Measurements from ENCODE around the gene PCYOX1L. TPM values are rescaled to one million over a fixed set of nuclear protein-coding genes. Genes with fewer than 3 reads are reported as not detected.

PCYOX1L gene
- total RNA-seq, 3 donors from 2014 or later: 3.1 to 5.9 (median 4.2) TPM

- Histone ChIP-seq H3K36me3 (ENCODE audit: low read depth) (no peaks in the 10 kb centered on the region), H3K9me3 (no peaks in the 10 kb centered on the region), H3K4me1 (ENCODE audit: low read depth) (peaks cover 5% of the 10 kb centered on the region), H3K4me3 (no peak overlapping the region)
- DNase-seq (no peak), ATAC-seq (no peak)
- no peak for TF ChIP-seq CTCF (IDR thresholded peaks at IDR 0.05)
- intact Hi-C loops (cut with DNase I, micrococcal nuclease): no loop called here
Observed at GRCh38 chr5:149372076-149372795, 14.4 kb downstream of the PCYOX1L start.

DNA sequence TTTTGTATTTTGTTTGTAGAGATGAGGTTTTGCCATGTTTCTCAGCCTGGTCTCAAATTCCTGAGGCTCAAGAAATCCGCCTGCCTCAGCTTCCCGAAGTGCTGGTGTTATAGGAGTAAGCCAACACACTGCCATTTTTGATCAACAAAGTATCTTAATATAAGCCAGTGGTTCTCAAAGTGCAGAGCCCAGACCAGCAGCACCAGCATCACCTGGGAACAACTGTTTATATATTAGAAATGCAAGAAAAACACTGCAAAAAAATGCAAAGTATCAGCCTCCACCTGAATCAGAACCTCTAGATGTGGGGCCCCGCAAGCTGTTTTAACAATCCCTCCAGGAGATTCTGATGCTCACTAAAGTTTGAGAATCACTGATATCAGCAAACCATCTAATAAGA, 15.1 kb downstream of the PCYOX1L start:
- intact Hi-C loops (cut with DNase I, micrococcal nuclease): no loop called here
- no peak for TF ChIP-seq CTCF (IDR thresholded peaks at IDR 0.05)
- H3K9me3 ChIP-seq: no peaks in the 10 kb centered on the region
- H3K36me3 ChIP-seq (ENCODE audit: low read depth): no peaks in the 10 kb centered on the region
- no peaks in the 10 kb centered on the region for H3K4me1 ChIP-seq (ENCODE audit: low read depth)
- ATAC-seq (no peak), DNase-seq (no peak)
- H3K4me3 ChIP-seq: no peak overlapping the region

DNA sequence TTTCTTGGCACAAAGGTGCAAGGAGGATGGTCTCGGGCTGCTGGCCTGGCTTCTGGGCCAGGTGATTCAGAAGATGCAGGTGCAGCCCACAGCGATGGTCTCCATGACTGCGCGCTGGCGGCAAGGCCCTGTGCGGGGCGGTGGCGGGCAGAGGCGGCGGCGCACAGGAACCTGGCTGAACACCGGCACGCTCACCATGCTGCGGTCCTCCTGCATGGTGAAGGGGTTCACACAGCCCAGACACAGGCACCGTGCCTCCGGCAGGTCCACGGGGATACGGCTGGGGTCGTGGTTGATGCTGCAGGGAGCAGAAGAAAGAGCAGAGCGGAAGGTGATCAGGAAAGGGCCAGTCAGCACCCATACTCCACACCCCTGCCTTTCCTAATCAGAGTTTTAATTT, 16.5 kb downstream of the PCYOX1L start:
- ATAC-seq: no peak
- H3K4me1 ChIP-seq (ENCODE audit: low read depth): no peaks in the 10 kb centered on the region
- H3K9me3 ChIP-seq: no peaks in the 10 kb centered on the region
- intact Hi-C loops (cut with DNase I, micrococcal nuclease): no loop called here
- no peak for TF ChIP-seq CTCF (IDR thresholded peaks at IDR 0.05)
- no peaks in the 10 kb centered on the region for H3K36me3 ChIP-seq (ENCODE audit: low read depth)
- no peak for DNase-seq
- no peak overlapping the region for H3K4me3 ChIP-seq

- ATAC-seq: no peak
- H3K4me1 ChIP-seq (ENCODE audit: low read depth): no peaks in the 10 kb centered on the region
- no peak for DNase-seq
- intact Hi-C loops (cut with DNase I, micrococcal nuclease): no loop called here
- no peak overlapping the region for H3K4me3 ChIP-seq
- no peak for TF ChIP-seq CTCF (IDR thresholded peaks at IDR 0.05)
- H3K9me3 ChIP-seq: no peaks in the 10 kb centered on the region
- H3K36me3 ChIP-seq (ENCODE audit: low read depth): no peaks in the 10 kb centered on the region
Observed at GRCh38 chr5:149374801-149375200, 17.0 kb downstream of the PCYOX1L start.

- Histone ChIP-seq H3K4me1 (ENCODE audit: low read depth) (no peaks in the 10 kb centered on the region), H3K36me3 (ENCODE audit: low read depth) (no peaks in the 10 kb centered on the region), H3K9me3 (no peaks in the 10 kb centered on the region), H3K4me3 (no peak overlapping the region)
- intact Hi-C loops (cut with DNase I, micrococcal nuclease): no loop called here
- DNase-seq (no peak), ATAC-seq (no peak)
- no peak for TF ChIP-seq CTCF (IDR thresholded peaks at IDR 0.05)
Observed at GRCh38 chr5:149375434-149375833, 17.6 kb downstream of the PCYOX1L start.

- no peak for TF ChIP-seq CTCF (IDR thresholded peaks at IDR 0.05)
- Histone ChIP-seq H3K4me3 (no peak overlapping the region), H3K36me3 (ENCODE audit: low read depth) (no peaks in the 10 kb centered on the region), H3K4me1 (ENCODE audit: low read depth) (no peaks in the 10 kb centered on the region), H3K9me3 (no peaks in the 10 kb centered on the region)
- no peak for DNase-seq
- intact Hi-C loops (cut with DNase I, micrococcal nuclease): no loop called here
- no peak for ATAC-seq
Observed at GRCh38 chr5:149376104-149376503, 18.3 kb downstream of the PCYOX1L start.

Data from mucosa of descending colon (tissue), 3 donors.